Peyer's patch (tissue), 4 donors: ENCODE measurements around the gene PPP1R15A. TPM values are rescaled to one million over a fixed set of nuclear protein-coding genes. Genes with fewer than 3 reads are reported as not detected.

Experiments used
- DNase-seq, 3 donors: peaks; one replicate each; pipeline ENCODE4 v3.0.0-alpha.2; 2017 to 2019
- H3K27ac ChIP-seq, 4 donors: fragments of 200-600 bp; sonication (generic); one replicate each; pipeline ENCODE4 v1.5.1; 2016 to 2019
- H3K27me3 ChIP-seq, 2 donors: fragments of 200-600 bp; sonication (generic); one replicate each; pipeline ENCODE4 v1.5.1; 2019
- H3K36me3 ChIP-seq, 3 donors: fragments of 200-600 bp; sonication (generic); one replicate each; pipeline ENCODE4 v1.5.1; 2016 to 2019
- H3K4me1 ChIP-seq, 4 donors: fragments of 200-600 bp; sonication (generic); one replicate each; pipeline ENCODE4 v1.5.1; 2016 to 2019
- H3K4me3 ChIP-seq, 4 donors: fragments of 200-600 bp; sonication (generic); 1 replicate in 3 of 4; 2 replicates in 1 of 4; pipeline ENCODE4 v1.5.1; 2016 to 2019; ENCODE audit warnings: mild to moderate bottlenecking in 1 of 4
- H3K9me3 ChIP-seq, 4 donors: fragments of 200-600 bp; sonication (generic); one replicate each; pipeline ENCODE4 v1.5.1; 2016 to 2019; ENCODE audit warnings: mild to moderate bottlenecking in 1 of 4
- POLR2A ChIP-seq, 2 donors: fragments of 450-650 bp; IDR thresholded peaks; one replicate each; pipeline ENCODE4 v1.5.1; 2017; ENCODE audit warnings: antibody characterized with exemption in 2 of 2, mild to moderate bottlenecking in 2 of 2, moderate library complexity in 2 of 2
- total RNA-seq, 4 donors: library from RNA; depleted of rRNA; stranded (reverse); fragments of >200 nt; gene quantifications; one replicate each; pipeline ENCODE4 v1.1.0, GENCODE V29; 2016
- TF ChIP-seq, protein P1 (sequence below), 6 experiments: fragments of 450-650 bp in 4 of 6; fragments of 200-600 bp in 2 of 6; sonication (generic) in 1 of 6; IDR thresholded peaks; one replicate each; pipeline ENCODE4 v1.5.1; 2017 to 2019; ENCODE audit warnings: antibody characterized with exemption in 6 of 6, mild to moderate bottlenecking in 3 of 6, moderate library complexity in 1 of 6

PPP1R15A gene
- 100 to 1,000 TPM in 2 of 4 donors, 10 to 100 TPM in 2; 39.2 to 198 (median 80.3) TPM for total RNA-seq

DNA sequence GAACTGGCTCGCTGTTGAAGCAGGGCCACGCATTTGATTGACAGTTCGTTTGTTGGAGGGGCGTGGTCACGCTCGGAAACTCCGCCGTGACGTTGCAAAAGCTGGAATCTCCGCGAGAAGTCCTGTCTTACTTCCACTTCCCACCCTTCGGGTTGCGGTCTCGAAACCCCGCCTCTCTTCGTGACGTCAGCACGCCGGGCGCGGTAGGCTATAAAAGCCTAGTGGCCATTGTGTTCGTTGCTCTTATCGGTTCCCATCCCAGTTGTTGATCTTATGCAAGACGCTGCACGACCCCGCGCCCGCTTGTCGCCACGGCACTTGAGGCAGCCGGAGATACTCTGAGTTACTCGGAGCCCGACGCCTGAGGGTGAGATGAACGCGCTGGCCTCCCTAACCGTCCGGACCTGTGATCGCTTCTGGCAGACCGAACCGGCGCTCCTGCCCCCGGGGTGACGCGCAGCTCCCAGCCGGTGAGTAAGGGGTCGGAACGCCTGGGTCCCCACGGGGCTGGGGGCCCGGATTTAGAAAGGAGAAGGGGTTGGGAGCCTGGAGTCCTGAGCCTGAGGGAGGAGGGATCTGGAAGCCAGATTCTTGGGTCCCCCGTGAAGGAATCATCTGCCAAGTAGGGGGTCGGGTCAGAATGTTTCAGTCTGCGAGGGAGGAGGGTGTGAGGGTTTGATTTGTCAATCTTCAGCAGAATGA, at the start of gene PPP1R15A:
Gene PPP1R15A, plus strand, starts transcription at position 240 of the 702 bp plus-strand sequence. CDS start 813 bp downstream, outside the sequence.
- H3K27me3 ChIP-seq: no peaks in the 10 kb centered on the region
- peaks cover 0 to 42% (median 0%) of the 10 kb centered on the region in 3 donors for H3K36me3 ChIP-seq
- peaks cover 4 to 40% (median 22%) of the 10 kb centered on the region in 4 donors for H3K4me1 ChIP-seq
- H3K4me3 ChIP-seq: peak within 1 kb of the TSS; percentile 75 to 95 (median 83)
- peak; percentile 99 for DNase-seq
- H3K9me3 ChIP-seq: no peaks in the 10 kb centered on the region
- peak; percentile 100 for TF ChIP-seq POLR2A (IDR thresholded peaks at IDR 0.05)
- TF ChIP-seq, protein P1, sequence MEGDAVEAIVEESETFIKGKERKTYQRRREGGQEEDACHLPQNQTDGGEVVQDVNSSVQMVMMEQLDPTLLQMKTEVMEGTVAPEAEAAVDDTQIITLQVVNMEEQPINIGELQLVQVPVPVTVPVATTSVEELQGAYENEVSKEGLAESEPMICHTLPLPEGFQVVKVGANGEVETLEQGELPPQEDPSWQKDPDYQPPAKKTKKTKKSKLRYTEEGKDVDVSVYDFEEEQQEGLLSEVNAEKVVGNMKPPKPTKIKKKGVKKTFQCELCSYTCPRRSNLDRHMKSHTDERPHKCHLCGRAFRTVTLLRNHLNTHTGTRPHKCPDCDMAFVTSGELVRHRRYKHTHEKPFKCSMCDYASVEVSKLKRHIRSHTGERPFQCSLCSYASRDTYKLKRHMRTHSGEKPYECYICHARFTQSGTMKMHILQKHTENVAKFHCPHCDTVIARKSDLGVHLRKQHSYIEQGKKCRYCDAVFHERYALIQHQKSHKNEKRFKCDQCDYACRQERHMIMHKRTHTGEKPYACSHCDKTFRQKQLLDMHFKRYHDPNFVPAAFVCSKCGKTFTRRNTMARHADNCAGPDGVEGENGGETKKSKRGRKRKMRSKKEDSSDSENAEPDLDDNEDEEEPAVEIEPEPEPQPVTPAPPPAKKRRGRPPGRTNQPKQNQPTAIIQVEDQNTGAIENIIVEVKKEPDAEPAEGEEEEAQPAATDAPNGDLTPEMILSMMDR (IDR thresholded peaks at IDR 0.05): peak in 5 of 6 experiments; percentile 9 to 55 (median 32)
- peak within 1 kb of the TSS; percentile 98 to 100 (median 100) for H3K27ac ChIP-seq

DNA sequence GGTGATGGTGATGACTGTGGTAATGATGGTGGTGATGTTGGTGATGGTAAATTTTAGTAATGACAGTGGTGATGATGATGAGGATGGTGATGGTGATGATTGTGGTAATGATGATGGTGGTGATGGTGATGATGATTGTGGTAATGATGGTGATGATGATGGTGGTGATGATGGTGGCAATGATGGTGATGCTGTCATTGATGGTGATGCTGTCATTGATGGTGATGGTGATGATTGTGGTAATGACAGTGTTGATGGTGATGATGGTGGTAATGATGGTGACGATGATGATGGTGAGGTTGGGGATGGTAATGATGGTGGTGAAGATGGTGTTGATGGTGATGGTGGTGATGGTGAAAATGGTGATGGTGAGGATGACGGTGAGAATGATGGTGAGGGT, 49.7 kb upstream of the PPP1R15A start:
- peaks cover 0 to 10% (median 0%) of the 10 kb centered on the region in 4 donors for H3K4me1 ChIP-seq
- TF ChIP-seq, protein P1 (IDR thresholded peaks at IDR 0.05): no peak
- no peak for TF ChIP-seq POLR2A (IDR thresholded peaks at IDR 0.05)
- no peak overlapping the region for H3K27ac ChIP-seq
- H3K9me3 ChIP-seq: no peaks in the 10 kb centered on the region
- no peak for DNase-seq
- H3K4me3 ChIP-seq: no peak overlapping the region
- H3K36me3 ChIP-seq: no peaks in the 10 kb centered on the region
- H3K27me3 ChIP-seq: no peaks in the 10 kb centered on the region

DNA sequence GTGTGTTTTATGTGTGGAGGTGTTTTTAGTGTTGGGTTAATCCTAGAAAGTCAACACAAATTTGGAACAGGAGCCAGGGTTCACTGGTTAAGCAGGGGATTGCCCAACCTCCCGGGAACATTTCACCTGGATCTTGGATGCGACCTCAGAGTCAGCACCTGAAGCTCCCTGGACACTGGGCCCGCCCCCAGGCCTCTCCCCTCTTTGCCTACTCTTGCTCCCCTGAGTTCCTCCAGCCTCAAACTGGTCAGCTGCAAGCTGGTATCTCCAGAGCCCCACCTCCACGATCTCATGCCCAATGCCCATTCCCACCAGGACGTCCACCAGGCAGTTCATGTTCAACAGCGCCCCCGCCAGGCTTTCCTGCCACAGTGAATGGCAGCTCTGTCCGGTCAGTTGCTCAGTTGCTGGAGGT, 45.6 kb upstream of the PPP1R15A start:
- Histone ChIP-seq H3K36me3 (no peaks in the 10 kb centered on the region), H3K4me3 (no peak overlapping the region), H3K9me3 (no peaks in the 10 kb centered on the region), H3K4me1 (no peaks in the 10 kb centered on the region), H3K27me3 (no peaks in the 10 kb centered on the region), H3K27ac (no peak overlapping the region)
- no peak for DNase-seq
- no peak for TF ChIP-seq POLR2A (IDR thresholded peaks at IDR 0.05)
- TF ChIP-seq, protein P1 (IDR thresholded peaks at IDR 0.05): no peak

DNA sequence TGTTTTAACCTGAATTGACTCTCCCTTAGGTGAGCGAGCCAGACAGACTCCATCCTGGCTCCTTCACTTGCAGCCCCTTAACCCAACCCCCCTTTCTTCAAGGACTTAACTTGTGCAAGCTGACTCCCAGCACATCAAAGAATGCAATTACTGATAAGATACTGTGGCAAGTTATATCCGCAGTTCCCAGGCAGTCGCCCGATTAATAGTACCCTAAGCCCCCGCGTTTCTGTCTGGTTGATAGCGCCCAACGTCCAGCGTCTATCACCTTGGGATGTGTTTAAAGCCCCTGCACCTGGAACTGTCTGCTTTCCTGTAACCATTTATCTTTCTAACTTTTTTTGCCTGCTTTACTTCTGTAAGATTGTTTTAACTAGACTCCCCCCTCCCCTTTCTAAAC, 42.1 kb upstream of the PPP1R15A start:
- Histone ChIP-seq H3K36me3 (no peaks in the 10 kb centered on the region), H3K27ac (no peak overlapping the region), H3K4me1 (no peaks in the 10 kb centered on the region), H3K9me3 (no peaks in the 10 kb centered on the region), H3K27me3 (no peaks in the 10 kb centered on the region), H3K4me3 (no peak overlapping the region)
- TF ChIP-seq, protein P1 (IDR thresholded peaks at IDR 0.05): no peak
- TF ChIP-seq POLR2A (IDR thresholded peaks at IDR 0.05): no peak
- DNase-seq: no peak

DNA sequence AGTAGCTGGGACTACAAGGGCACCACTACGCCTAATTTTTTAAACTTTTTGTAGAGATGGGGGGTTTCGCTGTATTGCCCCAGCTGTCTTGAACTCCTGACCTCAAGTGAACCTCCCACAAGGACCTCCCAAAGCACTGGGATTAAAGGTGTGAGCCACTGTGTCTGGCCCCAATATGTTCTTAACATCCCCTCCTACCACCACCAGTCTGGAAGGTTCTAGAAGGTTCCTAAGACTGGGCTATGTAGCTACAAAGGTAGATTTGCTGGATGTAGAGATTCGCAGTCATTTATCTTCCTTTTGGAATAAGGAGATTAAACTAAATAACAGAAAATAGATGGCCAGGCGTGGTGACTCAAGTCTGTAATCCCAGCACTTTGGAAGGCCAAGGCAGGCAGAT, 41.3 kb upstream of the PPP1R15A start:
- no peaks in the 10 kb centered on the region for H3K9me3 ChIP-seq
- TF ChIP-seq, protein P1 (IDR thresholded peaks at IDR 0.05): no peak
- TF ChIP-seq POLR2A (IDR thresholded peaks at IDR 0.05): no peak
- no peak for DNase-seq
- no peak overlapping the region for H3K4me3 ChIP-seq
- H3K27me3 ChIP-seq: no peaks in the 10 kb centered on the region
- H3K27ac ChIP-seq: no peak overlapping the region
- H3K4me1 ChIP-seq: peaks cover 0 to 7% (median 5%) of the 10 kb centered on the region in 4 donors
- no peaks in the 10 kb centered on the region for H3K36me3 ChIP-seq
